GM06990 (cell line): Measurements from ENCODE around the gene ABHD2.
"Not testable (repeated sequence)": the region's sequence is repeated elsewhere in the genome, so short reads cannot be mapped to it uniquely, and the experiment has no call there.

ENCODE experiments used
- DNase-seq: peaks from one replicate; pipeline ENCODE4 v3.0.0-alpha.2; 2011; ENCODE audit not compliant: insufficient read length; ENCODE audit errors: extremely low read depth
- H3K27me3 ChIP-seq: replicated peaks from 2 replicates; pipeline ENCODE4 v1.6.0; 2011; ENCODE audit warnings: low read length; ENCODE audit not compliant: control insufficient read depth, insufficient read depth
- H3K36me3 ChIP-seq: 2 replicates; pipeline ENCODE4 v1.5.1; 2011; ENCODE audit warnings: low read length; ENCODE audit not compliant: control insufficient read depth, insufficient read depth
- H3K4me3 ChIP-seq: replicated peaks from 2 replicates; pipeline ENCODE4 v1.5.1; 2011; ENCODE audit warnings: low read depth, mild to moderate bottlenecking, control low read depth, low read length
- TF ChIP-seq, protein P1 (sequence below): IDR thresholded peaks from 2 replicates; pipeline ENCODE4 v1.5.1; 2011; ENCODE audit warnings: low read length, control low read depth, mild to moderate bottlenecking, inconsistent platforms; ENCODE audit not compliant: insufficient read depth, poor library complexity, severe bottlenecking

The ABHD2 gene

DNA sequence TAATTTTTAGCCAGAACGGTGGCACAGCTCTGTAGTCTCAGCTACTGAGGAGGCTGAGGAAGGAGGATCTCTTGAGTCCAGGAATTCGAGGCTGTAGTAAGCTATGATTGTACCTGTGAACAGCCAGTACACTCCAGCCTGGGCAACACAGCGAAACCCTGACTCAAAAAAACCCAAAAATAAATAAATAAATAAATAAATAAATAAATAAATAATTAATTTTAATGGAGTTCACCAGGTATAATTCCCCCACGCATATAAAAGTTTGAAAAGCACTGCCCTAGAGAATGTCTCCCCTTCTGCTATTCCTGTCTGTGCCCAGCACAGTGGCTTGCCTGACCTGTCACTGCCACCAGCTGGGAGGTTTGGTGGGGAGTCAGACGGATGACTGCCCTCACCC lies 137.3 kb downstream of the ABHD2 start:
- DNase-seq, result no peak
- no peak overlapping the region for H3K4me3 ChIP-seq
- H3K36me3 ChIP-seq, result no peaks in the 10 kb centered on the region
- TF ChIP-seq, protein P1, sequence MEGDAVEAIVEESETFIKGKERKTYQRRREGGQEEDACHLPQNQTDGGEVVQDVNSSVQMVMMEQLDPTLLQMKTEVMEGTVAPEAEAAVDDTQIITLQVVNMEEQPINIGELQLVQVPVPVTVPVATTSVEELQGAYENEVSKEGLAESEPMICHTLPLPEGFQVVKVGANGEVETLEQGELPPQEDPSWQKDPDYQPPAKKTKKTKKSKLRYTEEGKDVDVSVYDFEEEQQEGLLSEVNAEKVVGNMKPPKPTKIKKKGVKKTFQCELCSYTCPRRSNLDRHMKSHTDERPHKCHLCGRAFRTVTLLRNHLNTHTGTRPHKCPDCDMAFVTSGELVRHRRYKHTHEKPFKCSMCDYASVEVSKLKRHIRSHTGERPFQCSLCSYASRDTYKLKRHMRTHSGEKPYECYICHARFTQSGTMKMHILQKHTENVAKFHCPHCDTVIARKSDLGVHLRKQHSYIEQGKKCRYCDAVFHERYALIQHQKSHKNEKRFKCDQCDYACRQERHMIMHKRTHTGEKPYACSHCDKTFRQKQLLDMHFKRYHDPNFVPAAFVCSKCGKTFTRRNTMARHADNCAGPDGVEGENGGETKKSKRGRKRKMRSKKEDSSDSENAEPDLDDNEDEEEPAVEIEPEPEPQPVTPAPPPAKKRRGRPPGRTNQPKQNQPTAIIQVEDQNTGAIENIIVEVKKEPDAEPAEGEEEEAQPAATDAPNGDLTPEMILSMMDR, result no peak
- no peaks in the 10 kb centered on the region for H3K27me3 ChIP-seq

- Histone ChIP-seq H3K27me3 (no peaks in the 10 kb centered on the region), H3K36me3 (no peaks in the 10 kb centered on the region), H3K4me3 (no peak overlapping the region)
- DNase-seq, result no peak
- TF ChIP-seq, protein P1, result no peak
Measured at GRCh38 chr15:89226359-89227221, 138.3 kb downstream of the ABHD2 start.

DNA sequence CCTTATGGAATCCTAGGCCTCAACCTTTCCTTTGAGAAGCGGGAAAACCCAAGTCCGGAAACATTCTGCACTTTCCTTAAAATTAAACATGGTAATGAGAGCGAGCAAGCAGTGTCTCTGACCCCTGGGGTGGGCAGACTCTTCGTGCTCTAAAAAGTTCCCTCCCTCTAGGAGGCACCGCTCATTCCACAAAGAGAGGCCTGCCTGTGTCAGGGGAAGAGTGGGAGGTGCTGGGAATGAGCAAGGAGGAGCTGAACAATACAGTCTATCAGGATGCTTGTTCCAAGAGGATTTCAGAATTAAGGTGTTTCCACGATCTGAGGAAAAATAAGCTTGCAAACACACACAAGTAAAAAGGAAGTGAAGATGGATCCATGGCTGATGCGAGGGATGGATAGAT lies 139.2 kb downstream of the ABHD2 start:
- TF ChIP-seq, protein P1, result no peak
- Histone ChIP-seq H3K27me3 (no peaks in the 10 kb centered on the region), H3K4me3 (no peak overlapping the region), H3K36me3 (no peaks in the 10 kb centered on the region)
- DNase-seq, result no peak

GRCh38 chr15:89230277-89230676 lies 142.0 kb downstream of the ABHD2 start:
- no peak for DNase-seq
- Histone ChIP-seq H3K27me3 (no peaks in the 10 kb centered on the region), H3K4me3 (no peak overlapping the region), H3K36me3 (no peaks in the 10 kb centered on the region)
- TF ChIP-seq, protein P1, result peak; percentile 3

DNA sequence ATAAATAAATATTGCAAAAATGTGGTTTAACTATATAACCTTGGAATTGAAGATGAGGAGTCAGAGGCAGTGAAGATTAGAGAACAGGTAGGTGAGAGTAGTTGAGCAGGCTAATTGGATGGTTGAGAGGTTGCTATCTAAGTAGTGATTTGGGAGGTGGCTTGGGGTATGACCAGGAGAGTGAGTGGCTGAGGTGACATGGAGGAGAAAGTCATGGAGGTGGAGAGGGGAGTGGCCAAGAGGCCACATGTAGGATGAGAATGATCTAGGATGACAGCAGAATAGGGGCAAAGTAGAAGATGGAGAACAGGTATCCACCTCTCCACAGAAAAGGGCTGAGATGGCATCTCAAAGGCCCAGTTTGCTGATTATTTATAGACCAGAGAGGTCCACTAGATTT lies 143.6 kb downstream of the ABHD2 start:
- no peak overlapping the region for H3K4me3 ChIP-seq
- DNase-seq, result no peak
- no peaks in the 10 kb centered on the region for H3K36me3 ChIP-seq
- no peaks in the 10 kb centered on the region for H3K27me3 ChIP-seq
- TF ChIP-seq, protein P1, result no peak

DNA sequence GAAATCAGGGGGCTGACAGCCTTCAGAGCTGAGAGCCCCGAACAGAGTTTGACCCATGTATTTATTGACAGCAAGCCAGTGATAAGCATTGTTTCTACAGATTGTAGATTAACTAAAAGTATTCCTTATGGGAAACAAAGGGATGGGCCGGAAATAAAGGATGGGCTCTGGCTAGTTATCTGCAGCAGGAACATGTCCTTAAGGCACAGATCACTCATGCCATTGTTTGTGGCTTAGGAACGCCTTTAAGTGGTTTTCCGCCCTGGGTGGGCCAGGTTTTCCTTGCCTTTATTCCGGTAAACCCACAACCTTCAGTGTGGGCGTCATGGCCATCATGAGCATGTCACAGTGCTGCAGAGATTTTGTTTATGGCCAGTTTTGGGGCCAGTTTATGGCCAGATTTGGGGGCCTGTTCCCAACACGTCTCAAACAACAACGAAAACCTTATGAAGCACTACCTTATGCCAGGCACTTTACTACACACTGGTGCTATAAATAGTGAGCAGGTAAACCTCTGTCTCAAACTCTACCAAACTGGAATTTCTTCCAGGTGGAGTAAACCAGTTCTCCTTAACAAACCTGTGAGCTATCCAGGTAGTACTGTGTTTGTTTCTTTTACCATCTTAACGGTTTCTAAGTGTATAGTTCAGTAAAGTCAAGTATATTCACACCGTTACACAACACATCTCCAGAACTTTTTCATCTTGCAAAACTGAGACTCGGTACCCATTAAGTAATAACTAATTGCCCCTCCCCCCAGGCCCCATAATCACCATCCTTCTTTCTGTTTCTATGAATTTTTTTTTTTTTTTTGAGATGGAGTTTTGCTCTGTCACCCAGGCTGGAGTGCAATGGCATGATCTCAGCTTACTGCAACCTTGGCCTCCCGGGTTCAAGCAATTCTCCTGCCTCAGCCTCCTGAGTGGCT lies 151.9 kb downstream of the ABHD2 start:
- not testable (repeated sequence) for H3K27me3 ChIP-seq, DNase-seq, H3K4me3 ChIP-seq, H3K36me3 ChIP-seq
